Stimulated activated CD4-positive, alpha-beta T cell treated with anti-CD3 and anti-CD28 coated beads, Interleukin-2, amount 100 ng/mL, for 4 hours (primary cell): ENCODE results near the gene TTLL5.
"Not testable (repeated sequence)": the region's sequence is repeated elsewhere in the genome, so short reads cannot be mapped to it uniquely, and the experiment has no call there.

Experiments
- DNase-seq: peaks from one replicate; pipeline ENCODE4 v3.0.0-alpha.2; 2020; ENCODE audit warnings: low read depth

TTLL5 gene

DNA sequence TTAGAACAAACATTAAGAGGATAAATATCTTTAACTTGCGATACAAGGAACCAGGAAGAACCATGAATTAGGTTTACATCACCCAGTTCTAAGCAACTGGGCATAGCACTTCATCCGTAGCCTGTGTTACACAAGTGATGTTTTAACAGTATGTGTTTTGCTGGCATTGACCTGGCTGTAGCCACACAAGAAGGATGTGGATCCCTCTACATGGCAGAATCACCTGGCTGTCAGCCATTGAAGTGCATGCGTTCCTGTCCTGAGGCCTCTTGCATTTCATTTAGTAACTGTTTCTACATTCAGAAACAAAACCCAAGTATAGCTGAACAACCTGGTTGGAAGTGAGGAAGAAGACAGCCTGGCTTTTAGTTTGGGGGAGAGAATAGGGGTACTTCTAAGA is 248.6 kb downstream of the TTLL5 start:
- DNase-seq: no peak

- no peak for DNase-seq
Measured at GRCh38 chr14:75910048-75910447, 249.0 kb downstream of the TTLL5 start.

GRCh38 chr14:75911883-75912282 is 250.8 kb downstream of the TTLL5 start:
- no peak for DNase-seq

GRCh38 chr14:75913183-75913582 is 252.1 kb downstream of the TTLL5 start:
- no peak for DNase-seq

DNA sequence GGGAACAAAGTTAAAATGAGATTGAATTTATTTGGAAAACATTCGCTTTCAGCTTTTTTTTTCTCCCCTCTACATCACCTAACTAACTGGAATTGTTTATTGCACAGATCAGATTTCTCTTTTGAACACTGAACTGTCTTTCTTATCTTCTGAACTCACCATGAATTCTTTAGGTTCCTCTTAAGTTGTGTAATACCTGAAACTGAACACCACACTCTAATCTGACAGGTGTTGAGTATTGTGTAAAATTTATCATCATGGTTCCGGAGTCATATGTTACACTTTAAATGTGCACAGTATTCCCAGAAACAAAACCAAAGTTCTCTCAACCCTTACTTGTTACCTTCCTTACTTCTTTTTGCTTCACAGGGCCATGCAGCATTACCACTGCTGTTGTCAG is 254.0 kb downstream of the TTLL5 start:
- DNase-seq: no peak

DNA sequence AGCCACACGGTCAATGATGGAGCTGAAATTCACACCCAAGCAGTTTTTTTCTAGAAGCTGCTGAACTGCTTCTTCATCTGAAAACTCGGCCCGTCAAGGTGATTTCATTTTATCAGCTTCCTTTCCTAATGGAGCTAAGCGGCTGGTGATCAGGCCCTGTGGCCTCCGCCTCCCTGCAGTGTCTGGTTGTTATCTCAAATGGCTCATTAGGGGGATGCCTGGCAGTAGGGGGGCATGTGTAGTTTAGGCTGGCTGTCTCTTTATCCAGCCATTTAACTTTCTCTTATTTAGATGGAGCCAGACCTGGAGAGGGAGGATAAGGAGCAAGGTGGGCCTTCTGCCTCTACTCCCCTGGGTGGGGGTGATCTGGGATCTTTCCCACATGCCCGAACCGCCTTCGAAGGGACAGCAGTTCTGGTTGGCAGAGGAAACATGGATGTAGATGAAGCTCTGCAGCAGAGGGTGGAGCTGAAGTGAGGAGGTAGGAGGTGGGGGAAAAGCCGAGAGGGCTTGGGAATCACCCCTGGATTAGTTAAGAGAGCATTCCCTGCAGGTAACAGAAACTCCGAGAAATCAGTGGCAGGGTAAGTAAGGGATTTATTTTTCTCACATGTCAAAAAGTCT is 256.4 kb downstream of the TTLL5 start:
- DNase-seq: no peak

GRCh38 chr14:75917946-75918335 is 256.9 kb downstream of the TTLL5 start:
- DNase-seq: no peak

DNA sequence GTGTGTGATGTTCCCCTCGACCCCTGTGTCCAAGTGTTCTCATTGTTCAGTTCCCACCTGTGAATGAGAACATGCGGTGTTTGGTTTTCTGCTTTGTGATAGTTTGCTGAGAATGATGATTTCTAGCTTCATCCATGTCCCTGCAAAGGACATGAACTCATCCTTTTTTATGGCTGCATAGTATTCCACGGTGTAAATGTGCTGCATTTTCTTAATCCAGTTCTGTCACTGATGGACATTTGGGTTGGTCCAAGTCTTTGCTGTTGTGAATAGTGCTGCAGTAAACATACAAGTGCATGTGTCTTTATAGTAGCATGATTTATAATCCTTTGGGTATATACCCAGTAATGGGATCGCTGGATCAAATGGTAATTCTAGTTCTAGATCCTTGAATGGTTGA is 259.4 kb downstream of the TTLL5 start:
- DNase-seq: not testable (repeated sequence)

GRCh38 chr14:75925141-75925840 is 264.2 kb downstream of the TTLL5 start:
- DNase-seq: not testable (repeated sequence)

GRCh38 chr14:75926431-75927115 is 265.5 kb downstream of the TTLL5 start:
- no peak for DNase-seq

DNA sequence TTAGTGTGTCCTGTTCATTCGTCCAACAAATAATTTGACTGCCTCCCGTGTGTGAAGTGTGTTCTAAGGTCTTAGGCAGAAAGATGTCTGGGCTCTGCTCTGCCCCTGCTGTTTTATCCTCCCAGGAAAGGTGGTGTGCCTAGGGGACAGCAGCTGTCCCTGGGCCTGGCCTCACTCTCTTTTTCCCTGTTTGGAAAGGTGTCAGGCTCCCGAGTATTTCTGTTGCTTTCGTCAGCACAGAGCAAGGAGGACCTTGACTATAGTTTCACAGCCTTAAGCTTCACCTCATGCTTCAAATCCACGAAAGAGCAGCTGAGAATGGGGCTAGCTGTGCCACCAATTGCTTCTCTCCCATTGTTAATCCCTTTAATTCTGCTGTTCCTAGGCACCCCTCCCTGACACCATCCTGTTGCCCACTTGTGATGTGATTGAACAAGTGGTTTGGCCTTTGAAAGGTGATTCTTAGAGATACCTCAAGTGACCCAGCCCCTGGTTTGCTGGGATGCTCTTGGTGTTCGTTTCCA is 266.6 kb downstream of the TTLL5 start:
- no peak for DNase-seq

DNA sequence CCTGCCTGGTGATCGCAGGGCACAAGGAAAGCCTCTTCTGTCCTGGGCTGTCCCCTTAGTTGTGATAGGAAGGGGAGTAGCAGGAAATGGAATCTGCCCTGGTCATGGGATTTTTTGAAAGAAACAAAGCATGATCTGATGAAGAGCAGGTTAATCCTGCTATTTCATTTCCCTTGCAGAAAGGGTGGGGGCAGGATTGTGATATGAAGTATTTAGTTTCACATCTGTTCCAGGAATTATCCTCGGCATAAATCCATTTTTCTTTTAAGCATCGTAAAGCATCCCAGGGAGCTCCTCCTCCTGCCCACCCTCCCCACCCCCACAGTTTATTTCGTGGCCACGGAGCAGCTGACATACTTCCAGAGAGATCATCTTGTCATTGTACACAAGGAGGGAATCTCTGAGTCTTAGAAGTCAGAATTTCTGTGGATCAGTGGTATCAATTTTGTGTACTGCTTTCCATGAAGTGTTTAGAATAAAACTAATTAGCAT is 267.7 kb downstream of the TTLL5 start:
- no peak for DNase-seq

GRCh38 chr14:75933712-75934296 is 272.8 kb downstream of the TTLL5 start:
- no peak for DNase-seq

DNA sequence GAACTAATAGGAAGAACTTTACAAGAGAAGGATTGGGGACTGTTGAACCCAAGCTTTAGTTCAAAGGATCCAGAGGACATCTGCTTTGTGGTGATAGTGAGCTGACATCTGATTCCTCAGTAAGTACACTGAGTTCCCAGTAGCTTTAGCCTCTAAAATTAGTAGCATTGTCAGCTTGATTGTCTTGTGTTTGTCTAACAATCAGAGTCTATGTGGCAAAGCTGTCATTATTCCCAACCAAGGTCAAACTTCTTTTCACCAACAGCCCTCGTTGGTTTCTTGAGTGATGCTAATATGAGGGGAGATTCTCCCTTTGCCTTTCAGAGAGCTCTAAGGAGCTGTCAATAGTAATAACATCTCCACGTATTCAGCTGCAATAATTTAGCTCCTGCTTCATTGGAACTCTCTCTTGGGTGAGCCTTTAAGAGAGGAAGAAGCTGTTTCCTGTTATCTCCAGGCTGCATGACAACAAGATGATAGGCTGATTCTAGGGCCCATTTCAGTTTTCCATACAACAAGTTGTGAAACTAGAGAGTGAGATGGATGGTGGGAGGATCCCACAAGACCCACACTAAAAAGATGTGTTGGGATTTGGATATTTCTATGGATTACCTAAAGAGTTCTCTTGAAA is 274.1 kb downstream of the TTLL5 start:
- DNase-seq: no peak

DNA sequence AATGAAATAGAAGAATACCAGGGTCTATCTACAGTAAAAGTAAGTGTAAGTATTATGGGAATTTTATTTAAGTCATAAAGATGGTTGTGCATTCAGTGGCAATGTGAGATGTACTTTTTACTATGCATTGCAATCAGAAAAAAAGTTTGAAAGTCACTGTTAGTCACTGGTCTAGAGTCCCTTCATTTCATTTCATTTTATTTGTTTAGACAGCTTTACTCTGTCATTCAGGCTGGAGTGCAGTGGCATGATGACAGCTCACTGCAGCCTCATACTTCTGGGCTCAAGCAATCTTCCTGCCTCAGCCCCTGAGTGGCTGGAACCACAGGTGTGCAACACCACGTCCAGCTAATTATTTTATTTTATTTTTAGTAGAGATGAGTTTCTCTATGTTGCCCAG is 278.2 kb downstream of the TTLL5 start:
- no peak for DNase-seq

DNA sequence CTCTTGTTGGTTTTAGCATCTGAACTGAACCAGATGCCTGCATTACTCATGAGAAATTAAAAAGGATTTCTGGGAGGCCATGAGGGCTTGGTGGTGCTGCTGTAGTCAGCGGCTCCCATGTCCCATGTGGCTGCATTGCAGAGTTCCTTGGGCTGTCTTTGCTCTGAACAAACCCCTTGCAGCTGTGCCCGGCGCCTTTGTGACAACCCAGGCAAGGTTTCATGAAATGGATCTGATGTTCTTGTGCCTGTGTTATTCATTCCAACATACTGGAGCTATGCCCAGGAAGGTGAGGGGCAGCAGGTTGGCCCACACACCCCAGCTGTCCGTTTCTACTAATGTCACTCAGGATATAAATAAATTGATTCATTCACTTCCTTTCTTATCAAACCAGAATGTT is 280.0 kb downstream of the TTLL5 start:
- DNase-seq: no peak

- DNase-seq: no peak
Measured at GRCh38 chr14:75944607-75945241, 283.7 kb downstream of the TTLL5 start.

DNA sequence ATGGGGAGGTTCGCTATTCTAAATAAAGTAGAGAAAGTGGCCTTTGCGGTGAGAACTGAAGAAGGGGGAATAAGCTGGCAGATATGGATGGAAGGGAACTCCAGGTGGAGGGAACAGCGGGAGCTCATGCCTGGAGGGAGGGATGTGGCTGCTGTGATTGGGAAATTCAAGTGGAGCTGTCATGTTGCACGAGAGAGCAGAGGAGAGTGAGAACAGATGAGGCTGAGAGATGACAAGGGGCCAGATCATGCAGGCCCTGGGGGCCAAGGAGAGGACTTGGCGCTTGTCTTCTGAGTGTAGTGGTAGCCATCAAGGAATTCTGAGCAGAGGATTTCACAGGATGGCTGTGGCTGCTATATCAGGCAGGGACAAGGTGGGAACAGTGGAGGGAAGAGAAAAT is 285.7 kb downstream of the TTLL5 start:
- DNase-seq: no peak

GRCh38 chr14:75952489-75952888 is 291.4 kb downstream of the TTLL5 start:
- no peak for DNase-seq

GRCh38 chr14:75959031-75959430 is 298.0 kb downstream of the TTLL5 start:
- no peak for DNase-seq

- DNase-seq: no peak
Measured at GRCh38 chr14:75960231-75960630, 299.2 kb downstream of the TTLL5 start.

DNA sequence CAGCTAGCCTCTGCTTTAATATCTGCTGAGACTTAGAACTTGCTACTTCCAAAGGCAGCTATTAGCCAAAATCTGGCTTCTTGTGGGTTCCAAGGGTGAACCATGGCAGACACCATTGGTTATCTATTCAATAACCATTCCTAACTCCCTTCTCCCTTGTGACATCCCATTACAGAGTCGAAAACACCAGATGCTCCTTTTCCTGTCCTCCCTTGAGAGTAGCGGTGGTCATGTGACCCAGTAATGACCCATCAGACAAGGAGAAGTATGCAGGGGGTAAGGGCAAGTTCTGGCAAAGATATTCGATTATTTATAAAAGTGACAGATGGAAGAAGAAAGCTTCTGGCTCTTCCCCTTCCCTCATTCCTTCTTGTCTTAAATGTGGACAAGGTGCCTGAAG is 300.6 kb downstream of the TTLL5 start:
- no peak for DNase-seq
